ENCODE data around the gene PKD1L1.

DNA sequence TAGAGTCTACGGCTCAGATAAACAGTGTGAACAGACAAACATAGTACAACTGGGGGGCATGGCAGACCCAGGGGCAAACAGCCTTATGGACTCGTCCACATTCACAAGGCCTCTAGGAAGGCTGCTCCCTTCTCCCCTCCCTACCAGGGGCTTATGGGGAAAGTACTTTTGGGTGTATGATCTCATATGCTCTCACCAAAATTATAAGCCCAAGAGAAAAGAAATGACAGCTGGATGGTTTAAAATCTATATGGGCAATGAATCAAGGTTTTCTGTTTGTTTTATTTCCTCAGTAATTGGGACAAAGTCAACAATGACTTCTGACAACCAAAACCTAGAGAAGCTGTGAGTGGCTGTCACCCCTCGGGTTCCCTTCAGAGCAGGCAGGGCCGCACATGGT is 144.4 kb downstream of the PKD1L1 start:
- TF ChIP-seq POLR2A (IDR thresholded peaks at IDR 0.05), result no peak
- TF ChIP-seq, protein P1, sequence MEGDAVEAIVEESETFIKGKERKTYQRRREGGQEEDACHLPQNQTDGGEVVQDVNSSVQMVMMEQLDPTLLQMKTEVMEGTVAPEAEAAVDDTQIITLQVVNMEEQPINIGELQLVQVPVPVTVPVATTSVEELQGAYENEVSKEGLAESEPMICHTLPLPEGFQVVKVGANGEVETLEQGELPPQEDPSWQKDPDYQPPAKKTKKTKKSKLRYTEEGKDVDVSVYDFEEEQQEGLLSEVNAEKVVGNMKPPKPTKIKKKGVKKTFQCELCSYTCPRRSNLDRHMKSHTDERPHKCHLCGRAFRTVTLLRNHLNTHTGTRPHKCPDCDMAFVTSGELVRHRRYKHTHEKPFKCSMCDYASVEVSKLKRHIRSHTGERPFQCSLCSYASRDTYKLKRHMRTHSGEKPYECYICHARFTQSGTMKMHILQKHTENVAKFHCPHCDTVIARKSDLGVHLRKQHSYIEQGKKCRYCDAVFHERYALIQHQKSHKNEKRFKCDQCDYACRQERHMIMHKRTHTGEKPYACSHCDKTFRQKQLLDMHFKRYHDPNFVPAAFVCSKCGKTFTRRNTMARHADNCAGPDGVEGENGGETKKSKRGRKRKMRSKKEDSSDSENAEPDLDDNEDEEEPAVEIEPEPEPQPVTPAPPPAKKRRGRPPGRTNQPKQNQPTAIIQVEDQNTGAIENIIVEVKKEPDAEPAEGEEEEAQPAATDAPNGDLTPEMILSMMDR (IDR thresholded peaks at IDR 0.05), result no peak

Data from prostate gland (tissue), 2 donors.